Spleen (tissue), 11 donors: Measurements from ENCODE around the gene HSD11B1. TPM values are rescaled to one million over a fixed set of nuclear protein-coding genes. Genes with fewer than 3 reads are reported as not detected.

ENCODE experiments used
- DNase-seq: peaks from one replicate; pipeline ENCODE4 v3.0.0-alpha.2; 2020
- H3K27ac ChIP-seq, 8 donors: fragments of 200-600 bp; sonication (generic) in 7 of 8; 1 replicate in 4 of 8; 2 replicates in 4 of 8; pipeline versions ENCODE4 v1.5.0 to v1.8.0; 2016 to 2021; ENCODE audit warnings: inconsistent platforms in 4 of 8, mild to moderate bottlenecking in 4 of 8, moderate library complexity in 1 of 8
- H3K27me3 ChIP-seq, 7 donors: fragments of 200-600 bp; sonication (generic) in 6 of 7; replicated peaks in 1 of 7; 1 replicate in 4 of 7; 2 replicates in 3 of 7; pipeline versions ENCODE4 v1.5.0 to v1.8.0; 2016 to 2021; ENCODE audit warnings: inconsistent platforms in 3 of 7, mild to moderate bottlenecking in 1 of 7
- H3K36me3 ChIP-seq, 6 donors: fragments of 200-600 bp; sonication (generic) in 5 of 6; 1 replicate in 4 of 6; 2 replicates in 2 of 6; pipeline versions ENCODE4 v1.5.0 to v1.8.0; 2016 to 2021; ENCODE audit warnings: inconsistent platforms in 2 of 6
- H3K4me1 ChIP-seq, 6 donors: fragments of 200-600 bp; sonication (generic) in 5 of 6; 1 replicate in 3 of 6; 2 replicates in 3 of 6; pipeline versions ENCODE4 v1.5.0 to v1.8.0; 2016 to 2021; ENCODE audit warnings: inconsistent platforms in 3 of 6
- H3K4me3 ChIP-seq, 8 donors: fragments of 200-600 bp; sonication (generic) in 7 of 8; 1 replicate in 4 of 8; 2 replicates in 4 of 8; pipeline versions ENCODE4 v1.5.0 to v1.8.0; 2016 to 2021; ENCODE audit warnings: inconsistent platforms in 4 of 8, mild to moderate bottlenecking in 4 of 8, moderate library complexity in 2 of 8
- H3K9me3 ChIP-seq, 8 donors: fragments of 200-600 bp; sonication (generic) in 7 of 8; 1 replicate in 4 of 8; 2 replicates in 4 of 8; pipeline versions ENCODE4 v1.5.0 to v1.8.0; 2016 to 2021; ENCODE audit warnings: inconsistent platforms in 4 of 8
- CTCF ChIP-seq, 11 experiments: fragments of 200-600 bp in 7 of 11; fragments of 450-650 bp in 4 of 11; sonication (generic) in 4 of 11; IDR thresholded peaks in 8 of 11; conservative IDR thresholded peaks in 3 of 11; 1 replicate in 7 of 11; 2 replicates in 4 of 11; pipeline versions ENCODE4 v1.4.0 to v1.8.0; 2016 to 2021; ENCODE audit warnings: antibody characterized with exemption in 11 of 11, inconsistent platforms in 4 of 11, mild to moderate bottlenecking in 1 of 11
- POLR2A ChIP-seq, 3 donors: fragments of 450-650 bp; IDR thresholded peaks; one replicate each; pipeline ENCODE4 v1.5.1; 2017; ENCODE audit warnings: antibody characterized with exemption in 3 of 3, mild to moderate bottlenecking in 1 of 3
- POLR2AphosphoS5 ChIP-seq, 3 donors: sonication (generic); formaldehyde crosslinking; IDR thresholded peaks; one replicate each; pipeline ENCODE4 v1.5.1; 2017; ENCODE audit warnings: antibody characterized with exemption in 3 of 3
- WGBS, 5 donors: extraction: QIAGEN DNeasy Blood & Tissue Kit in 3 of 5; methylation state at CpG; one replicate each; pipeline versions ENCODE4 v1.1.5 to v1.1.7; 2013 to 2018; 5-methylcytosine and 5-hydroxymethylcytosine counted together
- intact Hi-C: fragments of 100-400 bp; cut with DNase I; formaldehyde crosslinking; loops from one replicate; pipeline ENCODE4 v1.15.0; 2023; ENCODE audit warnings: low total_unique reads
- polyA plus RNA-seq, 3 donors: library from polyadenylated mRNA; stranded (reverse); fragments of 200-250 nt; gene quantifications; one replicate each; pipeline ENCODE4 v1.2.1, GENCODE V29; 2013
- total RNA-seq, 7 donors: library from RNA; depleted of rRNA in 3 of 7; stranded (reverse); fragments of >200 nt in 3 of 7; fragmentation: NEBNext Ultra II Directional in 4 of 7; extraction: Animal tissue kit (Norgen Biotek cat#: 25700) in 4 of 7; gene quantifications; one replicate each; pipeline versions ENCODE4 v1.1.0 to v1.2.1, GENCODE V29; 2016 to 2021
- donor health status: healthy with polysubstance abuse.
- donor health status: DM: no; HTN: no; CAD: no; lungs with moderate emphysema.
- donor health status: DM: no; HTN: no; CAD: no.
- donor health status: Bipolar disorder and iron deficiency.
- donor health status: healthy.
- donor health status: DM: no; HTN: no; CAD: no.
- donor health status: DM: yes; HTN: yes; CAD: no.

HSD11B1 gene
- total and polyA plus RNA-seq, 10 donors = 1.8 to 14.9 (median 3.7) TPM

- Histone ChIP-seq H3K36me3 (no peaks in the 10 kb centered on the region), H3K27ac (peak overlapping the region in 5 of 8 donors; percentile 15 to 81 (median 73)), H3K27me3 (no peaks in the 10 kb centered on the region), H3K9me3 (no peaks in the 10 kb centered on the region), H3K4me3 (no peak overlapping the region), H3K4me1 (peaks cover 13 to 73% (median 49%) of the 10 kb centered on the region in 6 donors)
- intact Hi-C loops = no loop called here
- no peak for DNase-seq
- TF ChIP-seq CTCF (IDR thresholded peaks at IDR 0.05 in 8 of 11, conservative IDR thresholded peaks at IDR 0.05 in 3 of 11) (no peak), POLR2A (IDR thresholded peaks at IDR 0.05) (no peak), POLR2AphosphoS5 (IDR thresholded peaks at IDR 0.05) (no peak)
- WGBS, 5 donors = 49 to 76% (median 58%) methylated on average over 6 of the region's 6 CpGs
Measured at GRCh38 chr1:209749670-209750323, 45.2 kb downstream of the HSD11B1 start.

GRCh38 chr1:209751627-209752231 is 47.1 kb downstream of the HSD11B1 start:
- DNase-seq = no peak
- WGBS, 5 donors = 21 to 36% (median 27%) methylated on average over 5 of the region's 5 CpGs
- H3K4me3 ChIP-seq = peak overlapping the region in 1 of 8 donors; percentile 36
- H3K27ac ChIP-seq = peak overlapping the region; percentile 37 to 83 (median 72)
- intact Hi-C loops = no loop called here
- peaks cover 21 to 92% (median 63%) of the 10 kb centered on the region in 6 donors for H3K4me1 ChIP-seq
- H3K36me3 ChIP-seq = no peaks in the 10 kb centered on the region
- TF ChIP-seq POLR2A (IDR thresholded peaks at IDR 0.05) (no peak), POLR2AphosphoS5 (IDR thresholded peaks at IDR 0.05) (no peak), CTCF (IDR thresholded peaks at IDR 0.05 in 8 of 11, conservative IDR thresholded peaks at IDR 0.05 in 3 of 11) (no peak)
- H3K9me3 ChIP-seq = no peaks in the 10 kb centered on the region
- no peaks in the 10 kb centered on the region for H3K27me3 ChIP-seq

- intact Hi-C loops = no loop called here
- no peak overlapping the region for H3K4me3 ChIP-seq
- H3K9me3 ChIP-seq = no peaks in the 10 kb centered on the region
- no peaks in the 10 kb centered on the region for H3K36me3 ChIP-seq
- no peak for DNase-seq
- peak overlapping the region in 2 of 8 donors; percentile 79 to 81 for H3K27ac ChIP-seq
- H3K27me3 ChIP-seq = no peaks in the 10 kb centered on the region
- TF ChIP-seq POLR2AphosphoS5 (IDR thresholded peaks at IDR 0.05) (no peak), CTCF (IDR thresholded peaks at IDR 0.05 in 8 of 11, conservative IDR thresholded peaks at IDR 0.05 in 3 of 11) (no peak), POLR2A (IDR thresholded peaks at IDR 0.05) (no peak)
- peaks cover 26 to 94% (median 58%) of the 10 kb centered on the region in 6 donors for H3K4me1 ChIP-seq
- 55 to 91% (median 78%) methylated on average over 3 of the region's 3 CpGs for WGBS, 5 donors
Measured at GRCh38 chr1:209752890-209753289, 48.2 kb downstream of the HSD11B1 start.

GRCh38 chr1:209755256-209755655 is 50.6 kb downstream of the HSD11B1 start:
- Histone ChIP-seq H3K36me3 (peaks cover 0 to 20% (median 13%) of the 10 kb centered on the region in 6 donors), H3K9me3 (no peaks in the 10 kb centered on the region), H3K4me1 (peaks cover 35 to 94% (median 69%) of the 10 kb centered on the region in 6 donors), H3K4me3 (peak overlapping the region in 1 of 8 donors; percentile 82), H3K27me3 (no peaks in the 10 kb centered on the region), H3K27ac (peak overlapping the region; percentile 79 to 97 (median 90))
- no peak for TF ChIP-seq POLR2AphosphoS5 (IDR thresholded peaks at IDR 0.05)
- TF ChIP-seq POLR2A (IDR thresholded peaks at IDR 0.05) = no peak
- no peak for TF ChIP-seq CTCF (IDR thresholded peaks at IDR 0.05 in 8 of 11, conservative IDR thresholded peaks at IDR 0.05 in 3 of 11)
- DNase-seq = no peak
- 43 to 63% (median 49%) methylated on average over 1 of the region's 1 CpG for WGBS, 5 donors
- intact Hi-C loops = no loop called here
